ENCODE measurements around the gene ABCB1.
"Not testable (repeated sequence)": the region's sequence is repeated elsewhere in the genome, so short reads cannot be mapped to it uniquely, and the experiment has no call there.

ABCB1 gene

DNA sequence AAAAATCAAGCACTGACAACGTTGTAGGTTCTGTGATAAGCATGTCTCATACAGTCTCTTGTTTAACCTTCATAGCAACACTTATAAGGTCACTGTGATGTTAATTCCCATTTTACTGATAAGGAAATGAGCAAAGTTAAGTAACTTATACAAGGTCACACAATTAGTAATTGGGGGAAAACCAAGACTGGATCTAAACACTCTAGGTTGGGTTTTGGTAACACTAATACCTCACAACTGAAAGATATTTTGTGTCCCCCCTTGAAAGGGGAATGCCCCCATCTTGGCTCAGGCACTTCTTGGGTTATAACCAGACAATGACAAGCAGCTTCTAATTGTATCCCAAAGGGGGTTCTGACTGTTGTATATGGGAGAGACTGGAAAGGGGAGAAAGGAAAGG lies 89.2 kb downstream of the ABCB1 start:
- no peak for DNase-seq

DNA sequence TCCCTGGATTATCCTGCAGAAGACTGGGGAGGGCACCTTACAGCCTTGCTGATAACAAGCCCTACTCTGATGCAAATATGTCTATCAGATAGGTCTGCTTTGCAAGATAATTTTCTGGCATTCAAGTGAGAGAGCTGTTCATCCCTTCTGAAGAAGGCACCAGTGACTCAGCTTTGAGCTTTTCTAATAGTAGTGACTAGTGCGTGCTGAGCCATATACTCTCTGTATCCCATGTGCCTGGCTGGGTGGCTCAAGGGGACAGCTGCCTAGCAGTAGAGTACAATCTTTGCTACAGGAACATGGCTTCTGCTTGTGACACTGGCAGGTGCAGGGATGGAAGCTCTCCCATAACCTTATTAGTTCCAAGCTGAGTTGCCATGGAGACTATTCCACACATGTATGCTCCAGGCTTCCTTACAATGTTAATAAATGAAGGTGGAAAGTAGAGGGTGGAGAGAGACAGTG lies 90.2 kb downstream of the ABCB1 start:
- no peak for DNase-seq

- DNase-seq, result no peak
These were observed 93.2 kb downstream of the ABCB1 start for GRCh38 chr7:87507446-87507845.

GRCh38 chr7:87506246-87507180 lies 94.2 kb downstream of the ABCB1 start:
- DNase-seq, result no peak

DNA sequence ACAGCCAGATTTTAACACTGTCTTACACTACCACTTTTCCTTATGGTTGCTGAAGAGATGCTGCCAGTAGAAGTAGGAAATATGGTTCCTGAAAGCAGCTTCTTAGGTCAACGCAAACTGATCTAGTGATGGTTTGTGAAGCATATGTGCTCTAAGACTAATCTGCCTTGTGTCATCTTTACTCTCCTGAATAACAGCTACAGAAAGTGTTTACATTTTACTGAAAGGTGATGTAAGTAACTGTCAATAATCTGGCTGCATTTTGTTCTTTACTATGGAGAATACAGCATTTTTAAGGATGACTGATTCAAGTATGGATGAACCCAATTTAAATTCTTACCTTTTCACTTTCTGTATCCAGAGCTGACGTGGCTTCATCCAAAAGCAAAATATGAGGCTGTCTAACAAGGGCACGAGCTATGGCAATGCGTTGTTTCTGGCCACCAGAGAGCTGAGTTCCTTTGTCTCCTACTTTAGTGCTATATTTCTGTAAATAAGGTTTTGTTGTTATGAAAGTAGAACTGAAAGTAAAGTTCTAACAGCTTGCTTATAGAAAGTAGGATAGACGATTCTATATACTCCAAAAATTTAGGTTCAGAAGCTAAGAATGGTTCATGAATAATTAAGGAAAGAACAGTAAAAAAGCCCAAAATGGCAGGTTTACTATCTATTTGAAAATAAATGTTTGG lies 95.0 kb downstream of the ABCB1 start:
- no peak for DNase-seq

GRCh38 chr7:87505122-87505521 lies 95.6 kb downstream of the ABCB1 start:
- DNase-seq, result no peak

- no peak for DNase-seq
These were observed 101.2 kb downstream of the ABCB1 start for GRCh38 chr7:87499494-87499893.

- no peak for DNase-seq
These were observed 101.8 kb downstream of the ABCB1 start for GRCh38 chr7:87498893-87499292.

- DNase-seq, result no peak
These were observed 103.2 kb downstream of the ABCB1 start for GRCh38 chr7:87497482-87497881.

GRCh38 chr7:87495366-87495765 lies 105.3 kb downstream of the ABCB1 start:
- no peak for DNase-seq

DNA sequence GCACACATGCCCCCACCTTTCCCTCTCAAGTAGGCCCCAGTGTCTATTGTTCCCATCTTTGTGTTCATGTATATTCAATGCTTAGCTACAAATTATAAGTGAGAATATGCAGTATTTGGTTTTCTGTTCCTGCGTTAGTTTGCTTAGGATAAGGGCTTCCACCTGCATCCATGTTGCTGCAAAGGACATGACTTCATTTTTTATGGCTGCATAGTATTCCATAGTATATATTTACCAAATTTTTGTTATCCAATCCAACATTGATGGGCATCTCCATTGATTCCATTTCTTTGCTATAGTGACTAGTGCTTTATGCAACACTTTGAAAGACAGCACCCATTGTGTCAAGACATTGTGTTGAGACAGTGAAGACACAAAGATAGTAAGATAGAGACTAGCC lies 106.2 kb downstream of the ABCB1 start:
- DNase-seq, result no peak

- DNase-seq, result no peak
These were observed 117.6 kb downstream of the ABCB1 start for GRCh38 chr7:87483131-87483530.

DNA sequence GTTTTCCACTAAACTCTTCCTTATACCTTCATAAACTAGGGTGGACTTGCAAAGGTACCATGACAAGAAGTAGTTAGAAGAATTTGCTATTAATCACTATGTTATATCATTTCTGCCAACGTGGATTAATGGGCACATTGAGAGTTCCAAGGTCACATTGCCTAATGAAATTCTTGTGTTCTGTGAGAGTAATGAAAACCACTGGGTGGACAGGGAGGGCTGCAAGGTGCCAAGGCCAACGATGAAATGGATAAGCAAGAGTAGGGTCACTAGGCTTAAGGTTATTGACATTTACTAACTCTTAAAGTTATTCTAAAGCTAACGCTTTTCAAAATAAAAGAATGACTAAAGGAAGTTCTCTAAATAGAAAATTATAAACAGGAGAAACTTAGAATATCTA lies 118.6 kb downstream of the ABCB1 start:
- no peak for DNase-seq

DNA sequence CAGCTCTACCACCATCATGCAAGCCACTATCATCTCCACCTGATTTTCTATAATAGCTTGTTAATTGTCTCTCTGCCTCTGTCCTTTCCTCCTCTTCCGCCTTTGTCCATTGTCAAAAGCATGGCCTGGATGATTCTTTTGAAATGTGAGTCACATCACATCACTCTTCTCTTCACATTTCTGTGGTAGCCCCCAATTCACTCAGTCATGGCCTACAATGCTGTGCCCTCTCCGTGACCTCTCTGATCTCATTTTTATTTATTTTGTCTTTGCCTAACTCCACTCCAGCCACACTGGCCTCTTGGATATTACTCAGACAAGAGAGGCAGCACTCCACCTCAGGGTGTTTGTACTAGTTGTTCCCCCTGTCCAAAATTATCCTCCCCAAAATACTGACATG lies 120.3 kb downstream of the ABCB1 start:
- DNase-seq, result no peak

GRCh38 chr7:87479951-87480350 lies 120.7 kb downstream of the ABCB1 start:
- DNase-seq, result no peak

DNA sequence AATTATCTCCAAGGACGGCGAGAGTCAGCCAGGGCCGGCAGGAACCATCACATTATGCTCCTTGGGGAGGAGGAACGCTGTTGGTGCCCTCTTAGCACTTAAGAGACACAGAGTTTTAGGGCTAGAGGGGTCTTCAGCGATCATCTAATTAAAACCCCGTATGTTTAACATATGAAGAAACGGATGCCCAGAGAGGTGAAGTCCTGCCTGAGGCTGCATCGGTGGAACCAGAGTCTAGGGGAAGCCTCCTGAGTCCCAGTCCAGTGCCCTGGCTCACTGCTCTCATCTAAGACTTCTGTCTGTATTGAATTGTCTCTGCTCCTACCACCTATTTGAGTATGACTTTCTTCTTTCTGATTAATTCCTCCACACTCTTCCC lies 124.5 kb downstream of the ABCB1 start:
- DNase-seq, result no peak

GRCh38 chr7:87475359-87476178 lies 125.1 kb downstream of the ABCB1 start, which contains the start of gene ABCB4:
Gene ABCB4, minus strand, starts transcription at chr7:87475680. Its CDS starts 215 bp downstream, at chr7:87475465.
- no peak for DNase-seq

DNA sequence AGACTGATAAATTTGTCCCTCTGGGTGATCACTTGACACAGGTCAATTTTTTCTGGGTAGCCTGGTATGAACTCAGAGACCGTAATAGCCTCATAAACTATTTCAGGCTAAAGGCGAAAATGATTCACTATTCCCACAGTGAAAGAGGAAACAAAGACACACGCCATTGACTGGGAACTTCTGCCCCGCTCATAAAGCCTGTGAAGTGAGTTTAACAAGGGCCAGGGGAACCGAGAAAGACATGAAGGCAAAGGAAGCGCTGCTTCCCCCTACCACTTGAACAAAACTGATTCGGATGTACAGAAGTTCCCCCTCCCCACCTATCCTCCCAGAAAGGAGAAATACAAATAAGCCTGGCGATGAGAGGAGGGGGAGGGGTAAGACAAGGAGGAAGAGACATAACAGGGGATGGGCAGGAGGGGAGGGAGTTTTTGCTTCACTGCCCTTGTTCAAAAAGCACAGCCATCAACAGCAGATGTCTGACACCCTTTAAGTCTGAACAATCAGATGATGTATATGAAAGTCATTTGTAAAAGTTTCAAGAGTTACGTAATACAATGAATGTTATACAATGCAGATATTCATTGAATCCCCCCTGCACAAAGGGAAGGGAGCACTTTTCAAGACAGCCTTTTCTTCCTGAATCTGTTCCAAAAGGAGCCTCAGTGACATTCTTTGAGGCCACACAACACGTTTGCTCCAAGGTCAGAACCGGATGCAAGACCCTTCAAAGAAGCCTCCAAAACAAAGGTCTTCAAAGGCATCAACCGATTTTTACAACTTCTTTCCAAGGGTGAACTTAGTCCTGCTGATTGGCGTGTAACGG lies 125.9 kb downstream of the ABCB1 start:
- DNase-seq, result no peak

- DNase-seq, result no peak
These were observed 126.7 kb downstream of the ABCB1 start for GRCh38 chr7:87473986-87474385.

GRCh38 chr7:87473192-87473591 lies 127.5 kb downstream of the ABCB1 start:
- DNase-seq, result no peak

DNA sequence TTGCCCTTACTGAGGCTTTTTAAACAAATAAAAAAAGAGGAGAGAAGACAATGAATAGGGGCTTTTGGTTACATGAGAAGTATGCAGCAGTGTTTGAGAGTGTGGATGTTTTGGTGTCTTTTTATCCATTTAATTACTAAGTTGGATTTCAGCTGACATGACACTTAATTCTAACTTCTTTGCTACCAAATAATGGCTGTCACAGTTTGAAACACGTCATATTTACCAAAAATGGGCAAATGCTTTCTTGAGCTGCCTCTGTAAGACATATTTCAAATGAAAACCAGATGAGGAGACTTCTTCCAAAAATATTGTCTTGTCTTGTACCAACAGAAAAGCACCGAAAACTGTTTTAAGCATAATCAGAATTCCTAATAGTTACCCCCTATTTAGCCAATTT lies 129.2 kb downstream of the ABCB1 start:
- DNase-seq, result no peak

- not testable (repeated sequence) for DNase-seq
These were observed 131.5 kb downstream of the ABCB1 start for GRCh38 chr7:87469204-87469603.
